Measurements from ENCODE around the gene CFAP20. TPM values are rescaled to one million over a fixed set of nuclear protein-coding genes. Genes with fewer than 3 reads are reported as not detected.

The CFAP20 gene

GRCh38 chr16:58070585-58070984 lies 58.6 kb downstream of the CFAP20 start:
- WGBS, result 100% methylated on average over 4 of the region's 4 CpGs
- Histone ChIP-seq H2BK120ac (ENCODE audit: low read depth, low read length) (no peak overlapping the region), H3K27me3 (ENCODE audit: control insufficient read depth in 1 of 2, insufficient read depth in 1 of 2, low read length in 2 of 2) (no peaks in the 10 kb centered on the region), H2AFZ (ENCODE audit: low read depth, low read length) (no peak overlapping the region), H3K14ac (ENCODE audit: low read length in 2 of 2) (no peak overlapping the region), H2BK15ac (ENCODE audit: low read depth, poor library complexity, severe bottlenecking) (no peak overlapping the region), H3K18ac (ENCODE audit: low read depth in 1 of 2, low read length in 2 of 2) (no peak overlapping the region), H3K4me3 (ENCODE audit: insufficient read depth in 1 of 2, low read depth in 1 of 2, low read length in 2 of 2) (no peak overlapping the region), H2BK12ac (ENCODE audit: low read length in 2 of 2) (no peak overlapping the region), H3K23ac (ENCODE audit: low read length in 2 of 2) (no peak overlapping the region), H3K4ac (ENCODE audit: low read depth in 1 of 2, low read length in 2 of 2) (no peak overlapping the region), H3K9me3 (ENCODE audit: control insufficient read depth, low read length) (no peaks in the 10 kb centered on the region), H3K4me2 (ENCODE audit: low read length, poor library complexity, severe bottlenecking) (no peak overlapping the region), H2AK5ac (ENCODE audit: low read length, severe bottlenecking) (no peak overlapping the region), H2BK5ac (ENCODE audit: low read depth, low read length, poor library complexity, severe bottlenecking) (no peak overlapping the region), H3K4me1 (ENCODE audit: control insufficient read depth, insufficient read depth, low read depth, low read length) (no peaks in the 10 kb centered on the region), H4K91ac (ENCODE audit: low read length) (no peak overlapping the region), H3K27ac (ENCODE audit: low read length, poor library complexity, severe bottlenecking) (no peak overlapping the region), H3K79me1 (replicated peaks; ENCODE audit: low read length, poor library complexity, severe bottlenecking) (no peaks in the 10 kb centered on the region), H3K36me3 (ENCODE audit: control insufficient read depth in 1 of 2, insufficient read depth in 2 of 2, low read depth in 1 of 2, low read length in 2 of 2) (no peaks in the 10 kb centered on the region), H4K8ac (ENCODE audit: low read length) (no peak overlapping the region), H3K9ac (ENCODE audit: low read length) (no peak overlapping the region)
- DNase-seq, result no peak

Small RNA genes lying within 50 kb of the gene (small RNA-seq; reads per million reads assigned to genes)
- not detected for gene RF00019 (ENCODE audit: low read depth)
